GM21526 (cell line): ENCODE data around the gene EPB41L4A.
"Not testable (repeated sequence)": the region's sequence is repeated elsewhere in the genome, so short reads cannot be mapped to it uniquely, and the experiment has no call there.

Experiments used
- ATAC-seq: cut with Tn5 transposase; IDR thresholded peaks from one replicate; pipeline ENCODE4 v1.9.1; 2021; ENCODE audit warnings: moderate library complexity; ENCODE audit not compliant: unreplicated experiment, low FRiP score

Gene EPB41L4A, protein sequence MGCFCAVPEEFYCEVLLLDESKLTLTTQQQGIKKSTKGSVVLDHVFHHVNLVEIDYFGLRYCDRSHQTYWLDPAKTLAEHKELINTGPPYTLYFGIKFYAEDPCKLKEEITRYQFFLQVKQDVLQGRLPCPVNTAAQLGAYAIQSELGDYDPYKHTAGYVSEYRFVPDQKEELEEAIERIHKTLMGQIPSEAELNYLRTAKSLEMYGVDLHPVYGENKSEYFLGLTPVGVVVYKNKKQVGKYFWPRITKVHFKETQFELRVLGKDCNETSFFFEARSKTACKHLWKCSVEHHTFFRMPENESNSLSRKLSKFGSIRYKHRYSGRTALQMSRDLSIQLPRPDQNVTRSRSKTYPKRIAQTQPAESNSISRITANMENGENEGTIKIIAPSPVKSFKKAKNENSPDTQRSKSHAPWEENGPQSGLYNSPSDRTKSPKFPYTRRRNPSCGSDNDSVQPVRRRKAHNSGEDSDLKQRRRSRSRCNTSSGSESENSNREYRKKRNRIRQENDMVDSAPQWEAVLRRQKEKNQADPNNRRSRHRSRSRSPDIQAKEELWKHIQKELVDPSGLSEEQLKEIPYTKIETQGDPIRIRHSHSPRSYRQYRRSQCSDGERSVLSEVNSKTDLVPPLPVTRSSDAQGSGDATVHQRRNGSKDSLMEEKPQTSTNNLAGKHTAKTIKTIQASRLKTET

DNA sequence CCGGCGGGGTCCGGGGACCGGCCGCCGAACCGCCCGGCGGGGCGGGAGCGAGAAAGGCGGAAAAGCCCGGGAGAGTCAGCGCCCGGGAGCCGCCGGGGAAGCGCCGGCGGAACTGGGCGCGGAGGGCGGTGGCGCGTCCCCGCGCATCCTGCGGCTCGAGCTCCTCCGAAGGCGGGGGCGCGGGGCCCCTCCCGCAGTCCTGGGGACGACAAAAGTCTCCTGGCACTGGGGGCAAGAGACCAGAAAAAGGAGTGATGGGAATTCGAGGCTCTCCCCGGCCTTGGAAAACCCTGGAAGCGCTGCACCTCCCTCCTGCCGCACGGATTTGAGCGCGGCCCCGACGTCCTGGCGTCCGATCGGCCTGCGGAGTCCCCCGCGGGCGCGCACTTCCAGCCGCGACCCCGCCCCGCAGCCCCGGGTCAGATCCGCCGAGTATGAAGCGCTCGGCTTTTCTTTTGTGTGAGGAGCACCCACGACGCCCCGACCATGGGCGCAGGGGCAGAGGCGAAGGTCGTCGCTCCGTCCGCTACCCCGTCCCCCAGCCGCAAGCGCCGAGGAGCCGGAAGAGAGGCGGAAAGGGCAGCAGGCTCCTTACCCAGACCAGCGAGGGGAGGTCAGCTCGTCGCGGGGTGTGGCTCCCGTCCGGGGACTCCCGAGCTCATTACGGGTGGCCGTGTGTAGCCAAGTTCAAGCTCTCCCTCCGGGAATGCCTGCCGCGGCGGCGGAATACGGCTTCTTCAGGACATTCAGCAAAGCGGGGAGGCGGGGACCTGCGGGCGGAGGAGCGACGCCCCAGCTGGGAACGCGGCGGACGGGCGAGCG, at the start of gene EPB41L4A:
EPB41L4A (minus strand) TSS at position 114 of the 822 bp plus-strand sequence. CDS start 238 bp downstream, outside the sequence.
- ATAC-seq, result peak; percentile 9

DNA sequence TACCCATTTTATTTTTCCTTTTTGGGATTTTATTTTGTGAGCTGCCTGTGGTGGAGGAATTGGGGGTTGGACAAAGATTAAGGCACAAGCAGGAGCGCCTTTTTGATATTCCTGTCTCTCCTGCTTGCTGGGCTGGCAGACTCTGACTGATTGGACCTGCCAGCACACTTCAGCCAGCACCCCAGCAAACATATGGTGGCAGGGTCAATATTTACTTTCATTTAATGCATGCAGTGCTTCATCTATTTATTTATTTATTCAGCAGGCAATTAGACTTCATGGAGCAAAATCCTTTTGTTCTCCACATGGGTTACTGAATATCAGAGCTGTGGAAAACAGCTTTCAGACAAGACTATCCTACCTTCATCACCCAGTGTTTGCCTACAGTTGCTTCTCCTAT, 48.4 kb upstream of the EPB41L4A start:
- ATAC-seq, result no peak

DNA sequence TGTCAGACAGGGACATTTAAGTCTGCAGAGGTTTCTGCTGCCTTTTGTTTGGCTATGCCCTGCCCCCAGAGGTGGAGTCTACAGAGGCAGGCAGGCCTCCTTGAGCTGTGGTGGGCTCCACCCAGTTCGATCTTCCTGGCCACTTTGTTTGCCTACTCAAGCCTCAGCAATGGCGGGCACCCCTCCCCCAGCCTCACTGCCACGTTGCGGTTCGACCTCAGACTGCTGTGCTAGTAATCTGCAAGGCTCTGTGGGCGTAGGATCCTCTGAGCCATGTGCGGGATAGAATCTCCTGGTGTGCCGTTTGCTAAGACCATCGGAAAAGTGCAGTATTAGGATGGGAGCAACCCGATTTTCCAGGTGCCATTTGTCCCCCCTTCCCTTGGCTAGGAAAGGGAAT, 47.2 kb upstream of the EPB41L4A start:
- not testable (repeated sequence) for ATAC-seq

DNA sequence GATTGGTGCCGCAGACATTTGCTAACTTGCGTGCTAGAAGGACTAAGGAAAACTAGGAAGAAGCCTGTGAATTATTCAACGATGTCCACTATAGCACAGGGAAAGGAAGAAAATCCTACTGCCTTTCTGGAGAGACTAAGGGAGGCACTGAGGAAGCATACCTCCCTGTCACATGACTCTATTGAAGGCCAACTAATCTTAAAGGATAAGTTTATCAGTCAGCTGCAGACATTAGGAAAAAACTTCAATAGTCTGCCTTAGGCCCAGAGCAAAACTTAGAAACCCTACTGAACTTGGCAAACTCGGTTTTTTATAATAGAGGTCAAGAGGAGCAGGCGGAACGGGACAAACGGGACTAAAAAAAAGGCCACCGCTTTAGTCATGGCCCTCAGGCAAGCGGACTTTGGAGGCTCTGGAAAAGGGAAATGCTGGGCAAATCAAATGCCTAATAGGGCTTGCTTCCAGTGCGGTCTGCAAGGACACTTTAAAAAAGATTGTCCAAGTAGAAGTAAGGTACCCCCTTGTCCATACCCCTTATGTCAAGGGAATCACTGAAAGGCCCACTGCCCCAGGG, 28.2 kb upstream of the EPB41L4A start:
- ATAC-seq, result not testable (repeated sequence)

DNA sequence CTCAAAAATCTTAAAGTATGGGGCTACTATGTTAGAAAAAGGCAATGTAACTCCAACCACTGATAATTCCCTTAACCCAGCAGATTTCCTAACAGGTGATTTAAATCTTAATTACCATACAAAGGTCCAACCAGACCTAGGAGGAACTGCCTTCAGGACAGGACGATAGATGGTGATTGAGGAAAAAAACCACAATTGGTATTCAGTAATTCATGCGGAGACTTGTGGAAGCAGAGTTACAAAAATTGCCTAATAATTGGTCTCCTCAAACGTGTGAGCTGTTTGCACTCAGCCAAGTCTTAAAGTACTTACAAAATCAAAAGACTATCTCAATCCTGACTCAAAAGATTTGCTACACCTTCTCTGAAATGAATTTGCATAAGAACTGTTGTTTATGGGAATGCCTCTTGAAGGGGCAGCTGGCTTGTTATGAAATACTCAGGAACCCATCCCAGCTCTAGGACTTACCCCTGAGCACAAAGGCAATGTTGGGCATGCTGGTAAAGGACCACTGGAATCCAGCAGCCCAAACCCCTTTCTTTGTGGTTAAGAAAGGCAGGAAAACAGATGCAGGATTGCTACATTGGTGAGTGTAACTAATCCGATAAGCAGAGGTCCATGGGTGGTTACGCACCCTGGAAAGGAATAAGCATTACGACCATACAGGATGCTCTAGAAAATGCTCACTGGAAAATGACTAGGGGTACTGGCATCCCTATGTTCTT, 26.7 kb upstream of the EPB41L4A start:
- ATAC-seq, result no peak

DNA sequence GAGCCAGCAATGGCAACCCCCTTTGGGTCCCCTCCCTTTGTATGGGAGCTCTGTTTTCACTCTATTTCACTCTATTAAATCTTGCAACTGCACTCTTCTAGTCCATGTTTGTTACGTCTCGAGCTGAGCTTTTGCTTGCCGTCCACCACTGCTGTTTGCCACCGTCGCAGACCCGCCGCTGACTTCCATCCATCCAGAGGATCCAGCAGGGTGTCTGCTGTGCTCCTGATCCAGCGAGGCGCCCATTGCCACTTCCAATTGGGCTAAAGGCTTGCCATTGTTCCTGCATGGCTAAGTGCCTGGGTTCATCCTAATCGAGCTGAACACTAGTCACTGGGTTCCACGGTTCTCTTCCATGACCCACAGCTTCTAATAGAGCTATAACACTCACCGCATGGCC, 24.9 kb upstream of the EPB41L4A start:
- ATAC-seq, result not testable (repeated sequence)

DNA sequence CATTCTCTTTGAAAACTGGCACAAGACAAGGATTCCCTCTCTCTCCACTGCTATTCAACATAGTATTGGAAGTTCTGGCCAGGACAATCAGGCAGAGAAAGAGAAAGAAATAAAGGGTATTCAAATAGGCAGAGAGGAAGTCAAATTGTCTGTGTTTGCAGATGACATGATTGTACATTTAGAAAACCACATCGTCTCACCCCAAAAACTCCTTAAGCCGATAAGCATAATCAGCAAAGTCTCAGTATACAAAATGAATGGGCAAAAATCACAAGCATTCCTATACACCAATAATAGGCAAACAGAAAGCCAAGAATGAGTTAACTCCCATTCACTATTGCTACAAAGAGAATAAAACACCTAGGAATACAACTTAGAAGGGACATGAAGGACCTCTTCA, 21.0 kb upstream of the EPB41L4A start:
- no peak for ATAC-seq

DNA sequence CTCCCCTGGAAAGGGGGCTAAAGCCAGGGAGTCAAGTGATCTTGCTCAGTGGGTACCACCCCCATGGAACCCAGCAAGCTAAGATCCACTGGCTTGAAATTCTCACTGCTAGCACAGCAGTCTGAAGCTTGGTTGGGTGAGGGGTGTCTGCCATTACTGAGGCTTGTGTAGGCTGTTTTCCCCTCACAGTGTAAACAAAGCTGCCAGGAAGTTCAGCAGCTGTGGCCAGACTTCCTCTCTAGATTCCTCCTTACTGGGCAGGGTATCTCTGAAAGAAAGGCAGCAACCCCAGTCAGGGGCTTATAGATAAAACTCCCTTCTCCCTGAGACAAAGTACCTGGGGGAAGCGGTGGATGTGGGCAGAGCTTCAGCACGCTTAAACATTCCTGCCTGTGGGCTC, 17.1 kb upstream of the EPB41L4A start:
- ATAC-seq, result no peak

DNA sequence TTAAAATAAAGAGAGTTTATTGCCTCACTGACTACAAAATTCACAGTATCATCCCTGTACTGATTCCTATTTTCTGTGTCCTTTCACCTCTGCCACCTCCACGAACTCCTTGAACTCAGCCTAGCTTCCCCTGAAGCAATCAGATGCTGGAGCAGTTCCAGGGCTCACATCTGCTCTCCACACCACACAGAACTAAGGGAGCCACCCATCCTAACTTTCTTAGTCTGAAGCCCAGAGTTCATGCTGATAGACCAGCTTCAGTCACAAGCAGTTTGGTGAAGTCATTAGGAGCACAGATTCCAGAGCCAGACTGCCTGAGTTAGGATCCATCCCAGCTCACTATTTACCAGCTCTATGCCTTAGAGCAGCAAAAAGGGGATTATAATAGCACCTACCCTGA, 15.6 kb upstream of the EPB41L4A start:
- no peak for ATAC-seq

DNA sequence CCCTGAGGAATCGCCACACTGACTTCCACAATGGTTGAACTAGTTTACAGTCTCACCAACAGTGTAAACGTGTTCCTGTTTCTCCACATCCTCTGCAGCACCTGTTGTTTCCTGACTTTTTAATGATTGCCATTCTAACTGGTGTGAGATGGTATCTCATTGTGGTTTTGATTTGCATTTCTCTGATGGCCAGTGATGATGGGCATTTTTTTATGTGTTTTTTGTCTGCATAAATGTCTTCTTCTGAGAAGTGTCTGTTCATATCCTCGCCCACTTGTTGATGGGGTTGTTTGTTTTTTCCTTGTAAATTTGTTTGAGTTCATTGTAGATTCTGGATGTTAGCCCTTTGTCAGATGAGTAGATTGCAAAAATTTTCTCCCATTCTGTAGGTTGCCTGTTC, 7.1 kb upstream of the EPB41L4A start:
- ATAC-seq, result not testable (repeated sequence)

DNA sequence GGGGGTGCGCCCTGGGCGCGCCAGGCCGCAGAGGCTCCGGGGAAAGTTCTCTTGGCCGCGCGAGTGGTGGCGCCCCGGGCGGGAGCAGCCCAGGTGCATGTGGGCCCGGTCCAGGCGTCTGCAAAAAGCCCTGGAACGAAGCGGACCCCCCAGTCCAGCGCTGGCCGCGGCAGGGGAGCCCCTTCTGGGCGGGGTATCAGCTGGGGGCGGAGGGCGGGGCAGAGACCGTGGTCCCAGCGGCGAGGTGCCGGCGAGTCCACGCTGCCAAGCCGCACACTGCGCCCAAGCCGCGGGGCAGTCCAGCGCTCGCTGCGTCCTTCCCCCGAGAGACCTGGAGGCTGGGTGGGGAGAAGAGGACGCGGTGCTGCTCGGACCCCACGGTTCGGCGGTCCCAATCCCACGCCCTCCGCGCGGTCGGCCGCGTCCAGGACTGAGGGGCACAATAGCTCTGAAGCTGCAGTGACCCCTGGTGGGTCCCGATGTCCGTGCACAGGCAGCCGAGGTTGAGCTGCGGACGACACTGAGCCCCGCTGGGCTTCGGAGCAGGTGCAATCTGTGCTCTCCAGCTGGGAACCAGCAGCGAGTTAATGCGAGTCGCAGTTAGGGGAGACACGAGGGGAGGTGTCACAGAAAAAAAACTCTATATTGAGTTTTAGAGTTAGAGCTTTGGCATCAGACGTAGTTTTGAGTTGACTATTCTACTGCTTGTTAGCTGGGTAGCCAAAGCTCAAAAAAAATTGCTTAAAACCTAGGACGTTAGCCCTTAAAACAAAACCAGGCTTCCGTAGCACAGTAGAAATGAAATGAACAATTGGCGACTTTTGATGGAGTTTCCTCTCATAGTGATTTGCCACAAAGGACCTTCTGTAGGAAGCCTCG, 1.1 kb upstream of the EPB41L4A start:
- ATAC-seq, result peak; percentile 83

DNA sequence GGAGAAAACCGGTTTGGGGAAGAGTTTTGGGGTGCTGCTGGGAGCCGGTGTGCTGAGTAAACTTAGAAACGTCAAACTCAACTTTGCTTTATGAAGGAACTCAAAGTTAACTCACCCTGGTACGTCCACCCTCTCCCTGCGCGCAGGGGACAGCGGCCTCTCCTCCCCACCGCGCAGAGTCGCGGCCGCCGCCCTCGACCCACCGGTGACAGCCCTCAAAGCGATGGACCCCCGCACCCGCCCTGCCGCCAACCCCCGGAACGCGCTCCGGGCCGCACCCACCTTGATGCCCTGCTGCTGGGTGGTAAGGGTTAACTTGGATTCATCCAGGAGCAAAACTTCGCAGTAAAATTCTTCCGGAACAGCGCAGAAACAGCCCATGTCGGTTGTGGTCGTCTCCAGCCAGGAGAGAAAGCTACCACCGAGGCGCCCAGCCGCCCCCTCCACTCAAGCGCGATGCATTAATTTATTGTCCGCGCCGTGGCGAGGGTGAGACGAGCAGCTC, 366 bp downstream of the EPB41L4A start:
- ATAC-seq, result no peak

DNA sequence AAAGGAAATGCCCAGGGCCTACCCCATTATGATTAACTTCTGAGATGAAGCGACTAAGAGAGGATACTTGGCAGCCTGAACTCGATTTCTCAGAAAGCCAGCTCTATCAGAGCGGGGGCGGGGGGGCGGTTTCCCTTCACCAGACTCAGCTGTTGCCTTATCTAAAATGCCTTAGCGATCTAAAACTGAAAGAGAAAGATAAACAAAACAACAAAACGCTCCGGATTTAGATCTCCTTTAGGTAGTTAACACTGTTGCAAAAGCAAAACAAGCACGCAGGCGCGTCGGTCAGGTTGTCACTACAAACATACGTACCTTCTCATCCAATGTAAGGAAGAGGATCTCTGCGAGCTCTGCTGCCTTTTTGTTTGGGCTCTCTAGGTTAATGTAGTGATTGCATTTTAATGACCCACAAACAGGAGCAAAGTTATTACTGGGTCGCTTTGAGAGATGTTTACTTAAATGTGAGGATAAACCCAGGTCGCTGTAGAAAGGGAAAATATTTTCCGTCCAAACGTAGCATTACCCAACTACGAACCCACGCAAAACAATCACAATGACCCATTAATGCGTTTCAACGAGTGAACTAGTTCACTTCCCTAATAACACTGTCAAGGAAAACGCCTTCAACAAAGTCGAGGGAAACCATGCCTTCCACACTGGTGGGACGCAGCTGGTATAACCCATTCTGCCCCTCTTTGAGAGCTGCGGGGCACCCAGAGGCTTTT, 982 bp downstream of the EPB41L4A start:
- peak; percentile 62 for ATAC-seq

DNA sequence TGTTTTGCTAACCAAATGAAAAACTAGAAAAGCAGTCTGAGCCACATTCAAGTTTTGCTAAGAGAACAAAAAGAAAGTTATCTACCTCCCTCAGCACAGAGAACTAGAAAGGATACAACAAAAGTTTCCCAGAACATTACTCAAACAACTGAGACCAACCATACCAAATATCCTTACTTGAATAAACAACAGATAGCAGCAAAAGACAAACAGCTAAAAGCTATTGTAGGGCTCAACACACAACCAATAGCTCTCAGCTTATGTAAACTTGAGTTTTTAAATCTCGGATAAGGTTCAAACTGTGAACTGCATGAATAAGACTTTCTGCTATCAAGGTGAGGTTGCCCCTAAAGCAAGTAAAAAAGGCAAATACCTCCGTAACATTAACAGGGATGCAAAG, 3.5 kb downstream of the EPB41L4A start:
- ATAC-seq, result no peak

DNA sequence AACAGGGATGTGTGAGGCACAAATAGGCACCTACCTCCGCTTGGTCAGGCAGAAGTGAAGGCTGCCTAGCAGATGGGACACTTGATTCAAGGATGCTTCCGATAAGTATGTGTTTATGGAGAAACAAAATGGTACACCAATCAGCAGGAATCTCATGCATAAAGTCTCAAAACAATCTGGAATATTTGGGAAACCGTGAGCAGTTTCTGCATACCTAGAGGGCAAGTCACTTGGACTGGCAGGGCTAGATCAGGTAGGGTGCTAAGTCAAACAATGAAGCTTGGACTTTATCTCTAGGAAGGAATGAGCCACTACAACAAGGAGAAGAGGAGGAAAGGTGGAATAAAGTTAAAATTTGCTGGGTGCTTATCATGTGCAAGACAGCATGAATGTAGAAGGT, 5.5 kb downstream of the EPB41L4A start:
- ATAC-seq, result no peak

DNA sequence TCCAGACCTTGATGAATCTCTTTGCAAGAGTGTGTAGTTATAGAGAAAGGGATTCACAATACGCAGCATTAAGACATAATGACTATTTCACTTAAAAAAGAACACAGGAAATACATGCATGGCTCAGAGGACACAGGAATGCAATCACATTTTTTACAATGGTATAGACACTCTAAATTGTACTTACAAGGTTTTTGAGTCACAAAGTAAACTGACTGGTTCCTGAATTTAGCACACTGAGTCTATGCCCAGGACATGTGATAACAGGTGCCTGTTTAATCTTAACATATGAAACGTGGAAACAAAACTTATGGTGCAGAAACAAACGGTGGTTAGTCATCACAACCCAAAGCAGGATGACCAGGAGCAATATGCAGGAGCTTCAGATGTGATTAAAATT, 6.7 kb downstream of the EPB41L4A start:
- ATAC-seq, result no peak

DNA sequence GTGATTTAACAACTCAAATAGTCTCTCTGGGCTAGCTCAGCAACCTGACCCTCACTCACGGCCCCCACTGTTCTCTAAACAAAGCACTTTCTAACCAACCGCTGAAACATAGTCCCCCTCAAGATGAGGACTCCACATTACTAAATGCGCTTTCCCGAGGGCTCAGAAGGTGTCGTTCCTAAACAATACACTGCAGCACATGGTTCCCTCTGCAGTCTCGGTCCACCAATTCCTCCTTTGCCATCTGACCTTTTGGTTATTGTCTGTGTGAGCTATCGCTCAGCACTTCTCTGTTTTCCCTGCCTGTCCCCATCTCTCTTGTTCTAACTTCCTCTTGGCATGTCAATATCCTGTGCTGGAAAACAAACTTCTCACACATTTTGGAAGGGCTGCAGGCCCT, 7.2 kb downstream of the EPB41L4A start:
- no peak for ATAC-seq

DNA sequence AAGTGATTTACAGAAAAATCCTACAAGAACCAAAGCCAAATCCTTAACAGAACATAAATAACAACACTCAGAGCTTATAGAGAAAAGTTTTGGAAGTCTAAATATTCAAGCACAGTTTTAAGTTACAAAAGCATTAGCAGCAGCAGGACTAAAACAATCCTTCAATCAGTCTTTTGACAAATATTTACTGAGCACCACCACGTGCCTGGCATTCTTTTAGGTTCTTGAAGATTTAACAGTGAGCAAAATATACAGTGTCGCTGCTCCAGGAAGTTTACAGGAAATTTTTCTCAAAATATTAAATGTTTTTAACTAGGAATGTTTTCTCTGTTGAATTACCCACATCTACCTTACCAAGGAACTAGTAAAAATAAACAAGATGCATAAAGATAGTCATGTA, 11.4 kb downstream of the EPB41L4A start:
- no peak for ATAC-seq
